GM23338 (cell line): Measurements from ENCODE around the gene TUBG1. TPM values are rescaled to one million over a fixed set of nuclear protein-coding genes. Genes with fewer than 3 reads are reported as not detected.

ENCODE experiments used
- ATAC-seq: fragments of 200-7000 bp; cut with Tn5 transposase; 3 replicates; pipeline ENCODE4 v1.9.1; 2020
- DNase-seq: peaks from one replicate; pipeline ENCODE4 v3.0.0-alpha.2; 2015; ENCODE audit warnings: low spot score
- H2AFZ ChIP-seq: fragments of 200-600 bp; sonication (generic); 2 replicates; pipeline ENCODE4 v1.8.0; 2016; ENCODE audit warnings: antibody characterized with exemption, mild to moderate bottlenecking, moderate library complexity
- H3F3A ChIP-seq: fragments of 200-600 bp; sonication (generic); replicated peaks from 2 replicates; pipeline ENCODE4 v1.8.0; 2017; ENCODE audit warnings: antibody characterized with exemption, mixed run types, low read depth
- H3K27ac ChIP-seq: fragments of 200-600 bp; sonication (generic); 2 replicates; pipeline ENCODE4 v1.6.1; 2016; ENCODE audit warnings: low read depth
- H3K27me3 ChIP-seq: fragments of 200-600 bp; sonication (generic); 2 replicates; pipeline ENCODE4 v1.8.0; 2016; ENCODE audit warnings: mild to moderate bottlenecking, mixed run types, moderate library complexity; ENCODE audit not compliant: insufficient read depth
- H3K36me3 ChIP-seq: fragments of 200-600 bp; sonication (generic); 2 replicates; pipeline ENCODE4 v1.8.0; 2016; ENCODE audit warnings: mild to moderate bottlenecking; ENCODE audit not compliant: insufficient read depth
- H3K4me1 ChIP-seq: fragments of 200-600 bp; sonication (generic); 2 replicates; pipeline ENCODE4 v1.8.0; 2016; ENCODE audit warnings: mild to moderate bottlenecking, moderate library complexity; ENCODE audit not compliant: insufficient read depth
- H3K4me2 ChIP-seq: fragments of 200-600 bp; sonication (generic); 2 replicates; pipeline ENCODE4 v1.7.1; 2017; ENCODE audit warnings: mixed run types
- H3K4me3 ChIP-seq: fragments of 200-600 bp; sonication (generic); 2 replicates; pipeline ENCODE4 v1.6.1; 2016; ENCODE audit warnings: mixed run types
- H3K79me2 ChIP-seq: fragments of 200-600 bp; sonication (generic); replicated peaks from 2 replicates; pipeline ENCODE4 v1.8.0; 2017; ENCODE audit warnings: mild to moderate bottlenecking; ENCODE audit not compliant: insufficient read depth
- H3K9me2 ChIP-seq: fragments of 200-600 bp; sonication (generic); 2 replicates; pipeline ENCODE4 v1.8.0; 2017; ENCODE audit not compliant: insufficient read depth
- H4K20me1 ChIP-seq: fragments of 200-600 bp; sonication (generic); replicated peaks from 2 replicates; pipeline ENCODE4 v1.8.0; 2017; ENCODE audit warnings: mild to moderate bottlenecking; ENCODE audit not compliant: insufficient read depth
- H3K27ac Mint-ChIP-seq: 2 replicates; pipeline ENCODE4 v1.8.0; 2020; ENCODE audit warnings: inconsistent platforms, mild to moderate bottlenecking, moderate library complexity, mixed read lengths
- H3K27me3 Mint-ChIP-seq: 3 replicates; pipeline ENCODE4 v1.8.0; 2022; ENCODE audit warnings: low read depth, mild to moderate bottlenecking, moderate library complexity, mixed read lengths, inconsistent platforms; ENCODE audit not compliant: insufficient read depth, poor library complexity
- H3K36me3 Mint-ChIP-seq: 3 replicates; pipeline ENCODE4 v1.8.0; 2021; ENCODE audit warnings: low read depth, mild to moderate bottlenecking, inconsistent platforms, moderate library complexity, mixed read lengths
- H3K4me1 Mint-ChIP-seq: 3 replicates; pipeline ENCODE4 v1.8.0; 2020; ENCODE audit warnings: mild to moderate bottlenecking, inconsistent platforms, mixed read lengths
- H3K4me3 Mint-ChIP-seq: 3 replicates; pipeline ENCODE4 v1.8.0; 2021; ENCODE audit warnings: moderate library complexity, mild to moderate bottlenecking, inconsistent platforms, mixed read lengths
- H3K9me3 Mint-ChIP-seq: 3 replicates; pipeline ENCODE4 v1.8.0; 2020; ENCODE audit warnings: moderate library complexity, mild to moderate bottlenecking, inconsistent platforms, mixed read lengths
- CREB1 ChIP-seq: fragments of 250-450 bp; sonication (Bioruptor Pico); IDR thresholded peaks from 2 replicates; pipeline ENCODE4 v1.5.0; 2020; ENCODE audit warnings: low read depth, mild to moderate bottlenecking, moderate library complexity
- CTCF ChIP-seq, 2 experiments: fragments of 200-600 bp in 1 of 2; sonication (generic) in 1 of 2; conservative IDR thresholded peaks; 2 replicates each; pipeline versions ENCODE4 v1.5.1 to v1.6.1; 2016 to 2017; ENCODE audit warnings: antibody characterized with exemption in 2 of 2, low read depth in 2 of 2, mild to moderate bottlenecking in 2 of 2, moderate library complexity in 1 of 2
- ETS1 ChIP-seq: IDR thresholded peaks from 2 replicates; pipeline ENCODE4 v1.6.1; 2016; ENCODE audit warnings: antibody characterized with exemption
- EZH2 ChIP-seq: fragments of 200-600 bp; sonication (generic); IDR thresholded peaks from one replicate; pipeline ENCODE4 v1.8.0; 2017; ENCODE audit warnings: antibody characterized with exemption, mild to moderate bottlenecking, low read depth; ENCODE audit not compliant: unreplicated experiment
- EZH2phosphoT487 ChIP-seq: fragments of 200-600 bp; sonication (generic); IDR thresholded peaks from one replicate; pipeline ENCODE4 v1.8.1; 2018; ENCODE audit warnings: antibody characterized with exemption; ENCODE audit not compliant: unreplicated experiment
- JUNB ChIP-seq: IDR thresholded peaks from one replicate; pipeline ENCODE4 v1.6.1; 2016; ENCODE audit warnings: antibody characterized with exemption; ENCODE audit not compliant: unreplicated experiment
- NANOG ChIP-seq: IDR thresholded peaks from 2 replicates; pipeline ENCODE4 v1.6.1; 2016; ENCODE audit warnings: antibody characterized with exemption, borderline replicate concordance
- POLR2AphosphoS5 ChIP-seq: IDR thresholded peaks from 2 replicates; pipeline ENCODE4 v1.6.1; 2016; ENCODE audit warnings: antibody characterized with exemption, low read depth
- REST ChIP-seq: IDR thresholded peaks from one replicate; pipeline ENCODE4 v1.6.1; 2018; ENCODE audit warnings: antibody characterized with exemption; ENCODE audit not compliant: unreplicated experiment
- STAT1 ChIP-seq: IDR thresholded peaks from one replicate; pipeline ENCODE4 v1.6.1; 2016; ENCODE audit warnings: antibody characterized with exemption; ENCODE audit not compliant: unreplicated experiment
- ZNF114 ChIP-seq: fragments of 250-450 bp; sonication (Bioruptor Pico); IDR thresholded peaks from 2 replicates; pipeline ENCODE4 v1.5.0; 2020; ENCODE audit warnings: mild to moderate bottlenecking, moderate library complexity
- ZNF331 ChIP-seq: fragments of 250-450 bp; sonication (Bioruptor Pico); IDR thresholded peaks from 2 replicates; pipeline ENCODE4 v1.5.0; 2020; ENCODE audit warnings: low read depth, mild to moderate bottlenecking, moderate library complexity
- ZNF462 ChIP-seq: fragments of 250-450 bp; sonication (Bioruptor Pico); IDR thresholded peaks from 2 replicates; pipeline ENCODE4 v1.5.0; 2020; ENCODE audit warnings: mild to moderate bottlenecking, moderate library complexity
- polyA plus RNA-seq: library from polyadenylated mRNA; unstranded; fragments of >200 nt; fragmentation: Nextera tagmentation; extraction: Ambion mirVana; gene quantifications from 2 replicates; pipeline ENCODE4 v1.2.1, GENCODE V29; 2016
- total RNA-seq: library from RNA; depleted of rRNA; stranded (reverse); fragments of >200 nt; shearing (Covaris generic); gene quantifications from 2 replicates; pipeline ENCODE4 v1.2.3, GENCODE V29; 2014

Gene TUBG1
- total and polyA plus RNA-seq, 2 experiments from 2014 or later: 101 to 117 TPM

- peak; percentile 54 for ATAC-seq
These were observed 30.1 kb downstream of the TUBG1 start for GRCh38 chr17:42639525-42640113.

More at GRCh38 chr17:42639525-42640113, 30.1 kb downstream of the TUBG1 start:
- Histone ChIP-seq H3K9me2 (no peaks in the 10 kb centered on the region), H3F3A (no peaks in the 10 kb centered on the region), H3K79me2 (no peaks in the 10 kb centered on the region), H3K27me3 (no peaks in the 10 kb centered on the region), H3K27ac (no peak overlapping the region), H3K4me1 (peaks cover 5% of the 10 kb centered on the region; the same call in 1 of the 2 replicates), H4K20me1 (no peaks in the 10 kb centered on the region), H3K36me3 (no peaks in the 10 kb centered on the region), H3K4me3 (no peak overlapping the region), H3K4me2 (no peak overlapping the region), H2AFZ (no peak overlapping the region)
- Mint-ChIP-seq H3K4me3 (no peak overlapping the region), H3K27ac (no peak overlapping the region), H3K9me3 (no peaks in the 10 kb centered on the region), H3K4me1 (peaks cover 8% of the 10 kb centered on the region), H3K36me3 (no peaks in the 10 kb centered on the region), H3K27me3 (peaks cover 6% of the 10 kb centered on the region)
- DNase-seq: no peak
- TF ChIP-seq EZH2 (no peak), REST (no peak), ZNF462 (CRISPR knock-in tag) (no peak), ZNF114 (CRISPR knock-in tag) (no peak), CTCF (conservative IDR thresholded peaks at IDR 0.05; ENCODE audit: low read depth in 2 of 2) (no peak), NANOG (no peak), POLR2AphosphoS5 (no peak), EZH2phosphoT487 (no peak), ZNF331 (CRISPR knock-in tag) (no peak), CREB1 (CRISPR knock-in tag) (no peak), STAT1 (no peak), JUNB (no peak), ETS1 (no peak)
